ENCODE data around the gene PRR12.
"Not testable (repeated sequence)": the region's sequence is repeated elsewhere in the genome, so short reads cannot be mapped to it uniquely, and the experiment has no call there.

PRR12 gene

GRCh38 chr19:49616532-49616931, 25.6 kb downstream of the PRR12 start:
- Histone ChIP-seq H3K36me3 (ENCODE audit: control insufficient read depth in 4 of 4, insufficient read depth in 4 of 4, low read length in 3 of 4) (peaks cover 8 to 70% (median 54%) of the 10 kb centered on the region in 4 experiments), H3K9me3 (ENCODE audit: control extremely low read depth in 1 of 5, control insufficient read depth in 4 of 5, insufficient read depth in 2 of 5, low read depth in 1 of 5, low read length in 4 of 5) (peaks cover 0 to 11% (median 4%) of the 10 kb centered on the region in 5 experiments)
- CTCF ChIA-PET = interaction anchor here (1.0 kb wide), 1 partner anchor 62 kb away, joined by 3 read pairs; no protein-coding TSS in a partner anchor

GRCh38 chr19:49616945-49617344, 26.0 kb downstream of the PRR12 start:
- ChIA-PET POLR2A (no interaction called here), CTCF (interaction anchor here (0.6 to 1.0 kb wide), 2 partner anchors 24 to 62 kb away, joined by 3 read pairs; no protein-coding TSS in a partner anchor)
- Histone ChIP-seq H3K4me3 (ENCODE audit: control insufficient read depth in 1 of 7, extremely low read depth in 1 of 7, insufficient read depth in 4 of 7, low read depth in 2 of 7, low read length in 6 of 7) (no peak overlapping the region), H3K9me3 (ENCODE audit: control extremely low read depth in 1 of 5, control insufficient read depth in 4 of 5, insufficient read depth in 2 of 5, low read depth in 1 of 5, low read length in 4 of 5) (peaks cover 0 to 11% (median 4%) of the 10 kb centered on the region in 5 experiments), H3K27me3 (replicated peaks in 2 of 5; ENCODE audit: control insufficient read depth in 4 of 5, insufficient read depth in 5 of 5, low read length in 4 of 5) (no peaks in the 10 kb centered on the region), H3K27ac (ENCODE audit: insufficient read depth in 1 of 2, low read depth in 1 of 2, low read length in 2 of 2, poor library complexity in 1 of 2, severe bottlenecking in 2 of 2) (no peak overlapping the region), H3K4me1 (ENCODE audit: control extremely low read depth in 1 of 4, control insufficient read depth in 4 of 4, insufficient read depth in 4 of 4, low read length in 3 of 4) (no peaks in the 10 kb centered on the region), H3K36me3 (ENCODE audit: control insufficient read depth in 4 of 4, insufficient read depth in 4 of 4, low read length in 3 of 4) (peaks cover 8 to 74% (median 58%) of the 10 kb centered on the region in 4 experiments)
- DNase-seq = no peak
- WGBS (ENCODE audit: insufficient coverage) = 90% methylated on average over 4 of the region's 7 CpGs

More at GRCh38 chr19:49616532-49616931, 25.6 kb downstream of the PRR12 start:
- POLR2A ChIA-PET = no interaction called here
- Histone ChIP-seq H3K27ac (ENCODE audit: insufficient read depth in 1 of 2, low read depth in 1 of 2, low read length in 2 of 2, poor library complexity in 1 of 2, severe bottlenecking in 2 of 2) (no peak overlapping the region), H3K4me1 (ENCODE audit: control extremely low read depth in 1 of 4, control insufficient read depth in 4 of 4, insufficient read depth in 4 of 4, low read length in 3 of 4) (no peaks in the 10 kb centered on the region), H3K27me3 (replicated peaks in 2 of 5; ENCODE audit: control insufficient read depth in 4 of 5, insufficient read depth in 5 of 5, low read length in 4 of 5) (no peaks in the 10 kb centered on the region), H3K4me3 (ENCODE audit: control insufficient read depth in 1 of 7, extremely low read depth in 1 of 7, insufficient read depth in 4 of 7, low read depth in 2 of 7, low read length in 6 of 7) (no peak overlapping the region)
- no peak for DNase-seq
- 93% methylated on average over 3 of the region's 7 CpGs for WGBS (ENCODE audit: insufficient coverage)

- DNase-seq; H3K27ac ChIP-seq (ENCODE audit: insufficient read depth in 1 of 2, low read depth in 1 of 2, low read length in 2 of 2, poor library complexity in 1 of 2, severe bottlenecking in 2 of 2); H3K4me3 ChIP-seq (ENCODE audit: control insufficient read depth in 1 of 7, extremely low read depth in 1 of 7, insufficient read depth in 4 of 7, low read depth in 2 of 7, low read length in 6 of 7); H3K27me3 ChIP-seq (replicated peaks in 2 of 5; ENCODE audit: control insufficient read depth in 4 of 5, insufficient read depth in 5 of 5, low read length in 4 of 5); H3K4me1 ChIP-seq (ENCODE audit: control extremely low read depth in 1 of 4, control insufficient read depth in 4 of 4, insufficient read depth in 4 of 4, low read length in 3 of 4): not testable (repeated sequence)
- 98% methylated on average over 13 of the region's 13 CpGs for WGBS (ENCODE audit: insufficient coverage)
- CTCF ChIA-PET = interaction anchor here (0.8 kb wide), 1 partner anchor 114 kb away, joined by 3 read pairs; no protein-coding TSS in a partner anchor
- peaks cover 8 to 79% (median 54%) of the 10 kb centered on the region in 4 experiments for H3K36me3 ChIP-seq (ENCODE audit: control insufficient read depth in 4 of 4, insufficient read depth in 4 of 4, low read length in 3 of 4)
- H3K9me3 ChIP-seq (ENCODE audit: control extremely low read depth in 1 of 5, control insufficient read depth in 4 of 5, insufficient read depth in 2 of 5, low read depth in 1 of 5, low read length in 4 of 5) = peaks cover 0 to 11% (median 4%) of the 10 kb centered on the region in 5 experiments
- POLR2A ChIA-PET = interaction anchor here (0.7 kb wide), 1 partner anchor 135 kb away, joined by 3 read pairs; no protein-coding TSS in a partner anchor
Measured at GRCh38 chr19:49617860-49618259, 26.9 kb downstream of the PRR12 start.

GRCh38 chr19:49624967-49625910, 34.3 kb downstream of the PRR12 start:
- Histone ChIP-seq H3K9me3 (ENCODE audit: control extremely low read depth in 1 of 5, control insufficient read depth in 4 of 5, insufficient read depth in 2 of 5, low read depth in 1 of 5, low read length in 4 of 5) (no peaks in the 10 kb centered on the region), H3K4me1 (ENCODE audit: control extremely low read depth in 1 of 4, control insufficient read depth in 4 of 4, insufficient read depth in 4 of 4, low read length in 3 of 4) (no peaks in the 10 kb centered on the region), H3K27me3 (replicated peaks in 2 of 5; ENCODE audit: control insufficient read depth in 4 of 5, insufficient read depth in 5 of 5, low read length in 4 of 5) (no peaks in the 10 kb centered on the region), H3K27ac (ENCODE audit: insufficient read depth in 1 of 2, low read depth in 1 of 2, low read length in 2 of 2, poor library complexity in 1 of 2, severe bottlenecking in 2 of 2) (no peak overlapping the region), H3K36me3 (ENCODE audit: control insufficient read depth in 4 of 4, insufficient read depth in 4 of 4, low read length in 3 of 4) (peaks cover 0 to 60% (median 29%) of the 10 kb centered on the region in 4 experiments), H3K4me3 (ENCODE audit: control insufficient read depth in 1 of 7, extremely low read depth in 1 of 7, insufficient read depth in 4 of 7, low read depth in 2 of 7, low read length in 6 of 7) (no peak overlapping the region)
- no peak for DNase-seq
- POLR2A ChIA-PET = no interaction called here
- CTCF ChIA-PET = interaction anchor here (0.6 to 1.0 kb wide), 2 partner anchors 14 to 21 kb away, joined by 3 to 4 read pairs; no protein-coding TSS in a partner anchor
- WGBS (ENCODE audit: insufficient coverage) = 95% methylated on average over 18 of the region's 27 CpGs

GRCh38 chr19:49626226-49626625, 35.2 kb downstream of the PRR12 start:
- H3K36me3 ChIP-seq (ENCODE audit: control insufficient read depth in 4 of 4, insufficient read depth in 4 of 4, low read length in 3 of 4) = peaks cover 0 to 55% (median 28%) of the 10 kb centered on the region in 4 experiments
- ChIA-PET CTCF (no interaction called here), POLR2A (no interaction called here)
- no peak overlapping the region for H3K4me3 ChIP-seq (ENCODE audit: control insufficient read depth in 1 of 7, extremely low read depth in 1 of 7, insufficient read depth in 4 of 7, low read depth in 2 of 7, low read length in 6 of 7)
- H3K9me3 ChIP-seq (ENCODE audit: control extremely low read depth in 1 of 5, control insufficient read depth in 4 of 5, insufficient read depth in 2 of 5, low read depth in 1 of 5, low read length in 4 of 5) = no peaks in the 10 kb centered on the region
- no peak for DNase-seq
- H3K4me1 ChIP-seq (ENCODE audit: control extremely low read depth in 1 of 4, control insufficient read depth in 4 of 4, insufficient read depth in 4 of 4, low read length in 3 of 4) = peaks cover 0 to 4% (median 0%) of the 10 kb centered on the region in 4 experiments
- peak overlapping the region in 1 of 2 experiments; percentile 43 for H3K27ac ChIP-seq (ENCODE audit: insufficient read depth in 1 of 2, low read depth in 1 of 2, low read length in 2 of 2, poor library complexity in 1 of 2, severe bottlenecking in 2 of 2)
- 99% methylated on average over 6 of the region's 11 CpGs for WGBS (ENCODE audit: insufficient coverage)
- H3K27me3 ChIP-seq (replicated peaks in 2 of 5; ENCODE audit: control insufficient read depth in 4 of 5, insufficient read depth in 5 of 5, low read length in 4 of 5) = no peaks in the 10 kb centered on the region

- no peak overlapping the region for H3K4me3 ChIP-seq (ENCODE audit: control insufficient read depth in 1 of 7, extremely low read depth in 1 of 7, insufficient read depth in 4 of 7, low read depth in 2 of 7, low read length in 6 of 7)
- no peak for DNase-seq
- 98% methylated on average over 8 of the region's 9 CpGs for WGBS (ENCODE audit: insufficient coverage)
- POLR2A ChIA-PET = no interaction called here
- H3K36me3 ChIP-seq (ENCODE audit: control insufficient read depth in 4 of 4, insufficient read depth in 4 of 4, low read length in 3 of 4) = peaks cover 0 to 36% (median 17%) of the 10 kb centered on the region in 4 experiments
- no peak overlapping the region for H3K27ac ChIP-seq (ENCODE audit: insufficient read depth in 1 of 2, low read depth in 1 of 2, low read length in 2 of 2, poor library complexity in 1 of 2, severe bottlenecking in 2 of 2)
- no peaks in the 10 kb centered on the region for H3K27me3 ChIP-seq (replicated peaks in 2 of 5; ENCODE audit: control insufficient read depth in 4 of 5, insufficient read depth in 5 of 5, low read length in 4 of 5)
- CTCF ChIA-PET = no interaction called here
- no peaks in the 10 kb centered on the region for H3K9me3 ChIP-seq (ENCODE audit: control extremely low read depth in 1 of 5, control insufficient read depth in 4 of 5, insufficient read depth in 2 of 5, low read depth in 1 of 5, low read length in 4 of 5)
- peaks cover 0 to 4% (median 0%) of the 10 kb centered on the region in 4 experiments for H3K4me1 ChIP-seq (ENCODE audit: control extremely low read depth in 1 of 4, control insufficient read depth in 4 of 4, insufficient read depth in 4 of 4, low read length in 3 of 4)
Measured at GRCh38 chr19:49629659-49630058, 38.7 kb downstream of the PRR12 start.

All from common myeloid progenitor, CD34-positive (primary cell).